Neural progenitor cell (in vitro differentiated cells): ENCODE results near the gene ELAPOR1. TPM values are rescaled to one million over a fixed set of nuclear protein-coding genes. Genes with fewer than 3 reads are reported as not detected.

Source experiments
- DNase-seq: peaks from one replicate; pipeline ENCODE4 v3.0.0-alpha.2; 2016; ENCODE audit warnings: low spot score
- H2AFZ ChIP-seq: fragments of 200-600 bp; sonication (generic); replicated peaks from 2 replicates; pipeline ENCODE4 v1.6.1; 2016; ENCODE audit warnings: antibody characterized with exemption
- H3F3A ChIP-seq: fragments of 200-600 bp; sonication (generic); 2 replicates; pipeline ENCODE4 v1.6.1; 2016; ENCODE audit warnings: antibody characterized with exemption, low read depth
- H3K27ac ChIP-seq: fragments of 200-600 bp; sonication (generic); 2 replicates; pipeline ENCODE4 v1.5.1; 2016; ENCODE audit warnings: mild to moderate bottlenecking
- H3K27me3 ChIP-seq: fragments of 200-600 bp; sonication (generic); 2 replicates; pipeline ENCODE4 v1.6.1; 2016; ENCODE audit warnings: mild to moderate bottlenecking, moderate library complexity
- H3K36me3 ChIP-seq: fragments of 200-600 bp; sonication (generic); 2 replicates; pipeline ENCODE4 v1.5.1; 2016
- H3K4me1 ChIP-seq: fragments of 200-600 bp; sonication (generic); 2 replicates; pipeline ENCODE4 v1.6.1; 2016; ENCODE audit warnings: mixed run types
- H3K4me2 ChIP-seq: fragments of 200-600 bp; sonication (generic); 2 replicates; pipeline ENCODE4 v1.6.1; 2016
- H3K4me3 ChIP-seq: fragments of 200-600 bp; sonication (generic); 2 replicates; pipeline ENCODE4 v1.5.1; 2016
- H3K79me2 ChIP-seq: fragments of 200-600 bp; sonication (generic); 2 replicates; pipeline ENCODE4 v1.6.1; 2016; ENCODE audit warnings: low read depth
- H3K9ac ChIP-seq: fragments of 200-600 bp; sonication (generic); 2 replicates; pipeline ENCODE4 v1.6.1; 2016
- H3K9me3 ChIP-seq: fragments of 200-600 bp; sonication (generic); 2 replicates; pipeline ENCODE4 v1.5.1; 2016; ENCODE audit warnings: low read depth
- H4K20me1 ChIP-seq: fragments of 200-600 bp; sonication (generic); 2 replicates; pipeline ENCODE4 v1.6.1; 2016; ENCODE audit warnings: low read depth
- H3K27ac Mint-ChIP-seq: 3 replicates; pipeline ENCODE4 v1.8.0; 2021; ENCODE audit warnings: mixed read lengths
- H3K27me3 Mint-ChIP-seq: 2 replicates; pipeline ENCODE4 v1.8.0; 2022; ENCODE audit warnings: low read depth, mild to moderate bottlenecking, inconsistent platforms, moderate library complexity, mixed read lengths; ENCODE audit not compliant: insufficient read depth
- H3K36me3 Mint-ChIP-seq: 3 replicates; pipeline ENCODE4 v1.8.0; 2021; ENCODE audit warnings: mixed read lengths
- H3K4me1 Mint-ChIP-seq: 3 replicates; pipeline ENCODE4 v1.8.0; 2021; ENCODE audit warnings: mixed read lengths
- H3K4me3 Mint-ChIP-seq: 3 replicates; pipeline ENCODE4 v1.8.0; 2021; ENCODE audit warnings: mild to moderate bottlenecking, moderate library complexity, mixed read lengths
- H3K9me3 Mint-ChIP-seq: 3 replicates; pipeline ENCODE4 v1.8.0; 2020; ENCODE audit warnings: mixed read lengths
- CTCF ChIP-seq: fragments of 200-600 bp; sonication (generic); IDR thresholded peaks from 2 replicates; pipeline ENCODE4 v1.5.1; 2017; ENCODE audit warnings: antibody characterized with exemption, mild to moderate bottlenecking
- EZH2 ChIP-seq: fragments of 200-600 bp; sonication (generic); IDR thresholded peaks from 2 replicates; pipeline ENCODE4 v1.6.1; 2017; ENCODE audit warnings: antibody characterized with exemption, mild to moderate bottlenecking, moderate library complexity
- EZH2phosphoT487 ChIP-seq: fragments of 200-600 bp; sonication (generic); IDR thresholded peaks from 2 replicates; pipeline ENCODE4 v1.6.1; 2017; ENCODE audit warnings: antibody characterized with exemption
- total RNA-seq: library from RNA; depleted of rRNA; stranded (reverse); fragments of >200 nt; gene quantifications from 2 replicates; pipeline ENCODE4 v1.2.3, GENCODE V29; 2015; ENCODE audit warnings: low replicate concordance

Gene ELAPOR1
- total RNA-seq, 1 donor from 2014 or later: 1.5 TPM

- Histone ChIP-seq H3K4me2 (no peak overlapping the region), H3K4me3 (no peak overlapping the region), H3K27me3 (no peaks in the 10 kb centered on the region), H3F3A (peaks cover 21% of the 10 kb centered on the region), H3K27ac (no peak overlapping the region), H3K79me2 (peaks cover 25% of the 10 kb centered on the region), H3K9ac (no peak overlapping the region), H3K9me3 (no peaks in the 10 kb centered on the region), H4K20me1 (peaks cover 4% of the 10 kb centered on the region), H3K4me1 (peaks cover 11% of the 10 kb centered on the region), H3K36me3 (peaks cover 3% of the 10 kb centered on the region), H2AFZ (no peak overlapping the region)
- H3K36me3 Mint-ChIP-seq: no peaks in the 10 kb centered on the region
- H3K4me3 Mint-ChIP-seq: no peak overlapping the region
- TF ChIP-seq CTCF: no peak
- TF ChIP-seq EZH2phosphoT487: no peak
- TF ChIP-seq EZH2: no peak
- H3K4me1 Mint-ChIP-seq: peaks cover 26% of the 10 kb centered on the region
- H3K27ac Mint-ChIP-seq: no peak overlapping the region
- H3K27me3 Mint-ChIP-seq: peaks cover 2% of the 10 kb centered on the region
- peaks cover 3% of the 10 kb centered on the region for H3K9me3 Mint-ChIP-seq
- DNase-seq: no peak
Measured at GRCh38 chr1:109094871-109095270, 19.0 kb upstream of the ELAPOR1 start.

- peaks cover 16% of the 10 kb centered on the region for H3F3A ChIP-seq
- H3K9me3 Mint-ChIP-seq: no peaks in the 10 kb centered on the region
Measured at GRCh38 chr1:109095631-109096030, 18.3 kb upstream of the ELAPOR1 start.

GRCh38 chr1:109096120-109096519 is 17.8 kb upstream of the ELAPOR1 start:
- Histone ChIP-seq H3F3A (peaks cover 12% of the 10 kb centered on the region), H3K9ac (no peak overlapping the region), H3K4me3 (no peak overlapping the region), H3K27ac (no peak overlapping the region), H2AFZ (no peak overlapping the region), H4K20me1 (peaks cover 12% of the 10 kb centered on the region), H3K4me2 (no peak overlapping the region), H3K79me2 (peaks cover 31% of the 10 kb centered on the region), H3K27me3 (no peaks in the 10 kb centered on the region), H3K9me3 (no peaks in the 10 kb centered on the region), H3K36me3 (peaks cover 3% of the 10 kb centered on the region), H3K4me1 (peaks cover 15% of the 10 kb centered on the region)
- no peak for DNase-seq
- no peak for TF ChIP-seq EZH2
- no peak for TF ChIP-seq EZH2phosphoT487
- no peak for TF ChIP-seq CTCF
- Mint-ChIP-seq H3K9me3 (no peaks in the 10 kb centered on the region), H3K27ac (no peak overlapping the region), H3K27me3 (peaks cover 4% of the 10 kb centered on the region), H3K36me3 (no peaks in the 10 kb centered on the region), H3K4me3 (no peak overlapping the region), H3K4me1 (peaks cover 23% of the 10 kb centered on the region)

More at GRCh38 chr1:109095631-109096030, 18.3 kb upstream of the ELAPOR1 start:
- no peak for TF ChIP-seq CTCF
- no peak for TF ChIP-seq EZH2phosphoT487
- no peak for TF ChIP-seq EZH2
- Mint-ChIP-seq H3K27me3 (peaks cover 4% of the 10 kb centered on the region), H3K4me3 (no peak overlapping the region), H3K36me3 (no peaks in the 10 kb centered on the region), H3K4me1 (peaks cover 25% of the 10 kb centered on the region), H3K27ac (no peak overlapping the region)
- H3K36me3 ChIP-seq: peaks cover 3% of the 10 kb centered on the region
- no peak overlapping the region for H3K9ac ChIP-seq
- peaks cover 28% of the 10 kb centered on the region for H3K79me2 ChIP-seq
- no peak overlapping the region for H3K4me3 ChIP-seq
- no peaks in the 10 kb centered on the region for H3K9me3 ChIP-seq
- no peak overlapping the region for H3K27ac ChIP-seq
- DNase-seq: no peak
- H3K27me3 ChIP-seq: no peaks in the 10 kb centered on the region
- no peak overlapping the region for H2AFZ ChIP-seq
- H4K20me1 ChIP-seq: peaks cover 7% of the 10 kb centered on the region
- H3K4me2 ChIP-seq: no peak overlapping the region
- H3K4me1 ChIP-seq: peaks cover 11% of the 10 kb centered on the region
